H1 (cell line): Measurements from ENCODE around the gene S100A16. TPM values are rescaled to one million over a fixed set of nuclear protein-coding genes. Genes with fewer than 3 reads are reported as not detected.

ENCODE experiments used
- BACH1 ChIP-seq: IDR thresholded peaks from 2 replicates; pipeline ENCODE4 v1.6.1; 2012; ENCODE audit warnings: low read length, improper control_type of control experiment
- BRCA1 ChIP-seq: IDR thresholded peaks from 2 replicates; pipeline ENCODE4 v1.6.1; 2012; ENCODE audit warnings: low read depth, low read length, improper control_type of control experiment
- CBX5 ChIP-seq: fragments of 300-800, 300-1000 bp; sonication (generic); IDR thresholded peaks from 2 replicates; pipeline ENCODE4 v1.7.1; 2016; ENCODE audit warnings: antibody characterized with exemption, low read length, low read depth
- CHD1 ChIP-seq: IDR thresholded peaks from 2 replicates; pipeline ENCODE4 v1.6.1; 2012; ENCODE audit warnings: low read depth, low read length, improper control_type of control experiment
- CTBP2 ChIP-seq: IDR thresholded peaks from 2 replicates; pipeline ENCODE4 v1.7.0; 2011; ENCODE audit warnings: borderline replicate concordance, mild to moderate bottlenecking, moderate library complexity, mixed read lengths, low read length; ENCODE audit not compliant: insufficient read depth, insufficient read length
- EGR1 ChIP-seq: IDR thresholded peaks from 2 replicates; pipeline ENCODE4 v1.6.1; 2011; ENCODE audit warnings: low read depth, low read length, borderline replicate concordance
- GTF2F1 ChIP-seq: IDR thresholded peaks from 2 replicates; pipeline ENCODE4 v1.6.1; 2012; ENCODE audit warnings: low read depth, low read length, improper control_type of control experiment, borderline replicate concordance
- JUN ChIP-seq: IDR thresholded peaks from 2 replicates; pipeline ENCODE4 v1.6.1; 2011; ENCODE audit warnings: low read depth, mild to moderate bottlenecking, improper control_type of control experiment, low read length
- MAFK ChIP-seq: IDR thresholded peaks from 2 replicates; pipeline ENCODE4 v1.6.1; 2012; ENCODE audit warnings: low read depth, mild to moderate bottlenecking, improper control_type of control experiment, low read length
- PHF8 ChIP-seq: fragments of 200-600 bp; sonication (generic); conservative IDR thresholded peaks from 2 replicates; pipeline ENCODE4 v1.7.1; 2012; ENCODE audit warnings: low read depth, mild to moderate bottlenecking, inconsistent platforms, low read length, moderate library complexity
- POLR2AphosphoS5 ChIP-seq: IDR thresholded peaks from 2 replicates; pipeline ENCODE4 v1.6.1; 2011; ENCODE audit warnings: low read depth, low read length
- SAP30 ChIP-seq: fragments of 300-600 bp; sonication (generic); IDR thresholded peaks from 2 replicates; pipeline ENCODE4 v1.7.1; 2012; ENCODE audit warnings: low read length, moderate library complexity, mild to moderate bottlenecking, inconsistent platforms; ENCODE audit not compliant: insufficient read depth, insufficient replicate concordance
- SP1 ChIP-seq: IDR thresholded peaks from 2 replicates; pipeline ENCODE4 v1.6.1; 2011; ENCODE audit warnings: low read depth, low read length
- SP2 ChIP-seq: IDR thresholded peaks from 2 replicates; pipeline ENCODE4 v1.6.1; 2012; ENCODE audit warnings: mild to moderate bottlenecking, low read length, inconsistent platforms
- SUZ12 ChIP-seq: fragments of 200-600 bp; sonication (generic); IDR thresholded peaks from 2 replicates; pipeline ENCODE4 v1.6.1; 2012; ENCODE audit warnings: mild to moderate bottlenecking, inconsistent platforms, low read length, moderate library complexity, mixed read lengths
- TAF1 ChIP-seq: IDR thresholded peaks from 2 replicates; pipeline ENCODE4 v1.6.1; 2011; ENCODE audit warnings: mild to moderate bottlenecking, low read depth, low read length
- TAF7 ChIP-seq: optimal IDR thresholded peaks from 2 replicates; pipeline ENCODE3; 2011; ENCODE audit warnings: low read depth, mild to moderate bottlenecking, inconsistent platforms, low read length, moderate library complexity, borderline replicate concordance
- TBP ChIP-seq: IDR thresholded peaks from 2 replicates; pipeline ENCODE4 v1.6.1; 2011; ENCODE audit warnings: low read depth, low read length, improper control_type of control experiment
- polyA plus RNA-seq, 7 experiments: library from polyadenylated mRNA; depleted of rRNA in 3 of 7; stranded (reverse) in 5 of 7; unstranded in 2 of 7; fragments of >200 nt in 5 of 7; fragments of 200-250 nt in 2 of 7; gene quantifications; 1 replicate in 5 of 7; 2 replicates in 1 of 7; 4 replicates in 1 of 7; pipeline versions ENCODE4 v1.2.1 to v1.2.3, GENCODE V29; 2011 to 2013; ENCODE audit warnings: missing spikeins in 2 of 7, mixed read lengths in 2 of 7
- total RNA-seq: library from RNA; stranded (reverse); fragmentation: NEBNext Ultra II Directional; extraction: Animal tissue kit (Norgen Biotek cat#: 25700); gene quantifications from 2 replicates; pipeline ENCODE4 v1.2.1, GENCODE V29; 2021
- TF ChIP-seq, protein P1 (sequence below): IDR thresholded peaks from 2 replicates; pipeline ENCODE4 v1.6.1; 2012; ENCODE audit warnings: inconsistent platforms
- TF ChIP-seq, protein P2 (sequence below): IDR thresholded peaks from 2 replicates; pipeline ENCODE4 v1.6.1; 2011; ENCODE audit warnings: low read length, improper control_type of control experiment
- TF ChIP-seq, protein P3 (sequence below), 3 experiments: IDR thresholded peaks; 1 replicate in 2 of 3; 2 replicates in 1 of 3; pipeline versions ENCODE4 v1.5.1 to v1.6.1; 2011; ENCODE audit warnings: low read length in 3 of 3, mild to moderate bottlenecking in 3 of 3, inconsistent platforms in 2 of 3, low read depth in 1 of 3, moderate library complexity in 1 of 3; ENCODE audit not compliant: insufficient read depth in 1 of 3; ENCODE audit errors: control extremely low read depth in 1 of 3

The S100A16 gene
- total and polyA plus RNA-seq, 2 of the 8 experiments (the other 6 are each of a cell fraction or from before 2014, with no cell fraction given) = 14.9 to 61.4 TPM

DNA sequence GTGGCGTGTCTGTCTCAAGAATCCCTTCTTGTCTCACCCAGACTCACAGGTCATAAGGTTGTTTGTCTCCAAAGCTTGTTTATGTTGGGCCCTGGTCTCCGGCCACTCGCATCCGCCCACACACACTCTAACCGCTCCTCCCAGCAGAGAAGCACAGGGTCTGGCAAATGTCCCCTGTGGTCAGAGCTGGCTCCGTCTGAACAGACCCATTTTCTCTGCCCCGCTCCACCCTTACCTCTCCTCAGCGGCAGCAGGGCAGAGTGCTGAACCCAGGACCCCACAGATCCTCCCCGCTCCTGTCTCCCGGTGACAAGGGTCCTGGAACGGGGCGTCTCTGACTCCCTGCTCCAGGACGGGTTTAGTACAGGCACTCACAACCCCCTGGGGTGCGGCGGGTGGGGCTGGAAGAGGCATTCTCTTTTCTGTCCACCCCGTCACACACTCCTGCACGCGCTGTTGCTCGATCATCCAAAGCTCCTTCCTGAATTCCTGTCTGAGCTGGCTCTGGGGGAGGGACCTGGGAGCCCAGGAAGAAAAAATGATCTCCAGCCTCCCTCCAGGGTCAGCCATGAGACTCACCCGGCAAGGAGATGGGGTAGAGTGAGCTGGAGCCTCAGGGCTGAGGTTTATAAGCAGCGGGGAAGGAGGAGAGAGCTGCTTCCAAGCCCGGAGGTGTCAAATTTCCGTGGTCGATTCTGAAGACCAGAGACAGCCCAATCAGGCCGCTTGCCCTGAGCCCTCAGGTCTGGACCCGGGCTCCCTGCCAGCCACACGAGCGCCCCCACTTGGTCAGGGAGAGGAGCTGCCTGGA is 14.2 kb upstream of the S100A16 start, which contains the start of gene S100A13 (continued):
- TF ChIP-seq MAFK (no peak), BRCA1 (no peak), TAF7 (peak; percentile 92), CHD1 (no peak), POLR2AphosphoS5 (peak; percentile 95), EGR1 (peak; percentile 91), CBX5 (no peak), SP2 (no peak), PHF8 (peak; percentile 72), SP1 (peak; percentile 48; the same call in 1 of the 2 replicates), TBP (peak; percentile 97), JUN (no peak), CTBP2 (no peak), GTF2F1 (peak; percentile 88; the same call in 1 of the 2 replicates), BACH1 (no peak), TAF1 (peak; percentile 98), SAP30 (no peak), SUZ12 (no peak)
- TF ChIP-seq, protein P1, sequence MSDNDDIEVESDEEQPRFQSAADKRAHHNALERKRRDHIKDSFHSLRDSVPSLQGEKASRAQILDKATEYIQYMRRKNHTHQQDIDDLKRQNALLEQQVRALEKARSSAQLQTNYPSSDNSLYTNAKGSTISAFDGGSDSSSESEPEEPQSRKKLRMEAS = peak; percentile 13; the same call in 1 of the 2 replicates
- TF ChIP-seq, protein P2, sequence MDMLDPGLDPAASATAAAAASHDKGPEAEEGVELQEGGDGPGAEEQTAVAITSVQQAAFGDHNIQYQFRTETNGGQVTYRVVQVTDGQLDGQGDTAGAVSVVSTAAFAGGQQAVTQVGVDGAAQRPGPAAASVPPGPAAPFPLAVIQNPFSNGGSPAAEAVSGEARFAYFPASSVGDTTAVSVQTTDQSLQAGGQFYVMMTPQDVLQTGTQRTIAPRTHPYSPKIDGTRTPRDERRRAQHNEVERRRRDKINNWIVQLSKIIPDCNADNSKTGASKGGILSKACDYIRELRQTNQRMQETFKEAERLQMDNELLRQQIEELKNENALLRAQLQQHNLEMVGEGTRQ = no peak
- TF ChIP-seq, protein P3, sequence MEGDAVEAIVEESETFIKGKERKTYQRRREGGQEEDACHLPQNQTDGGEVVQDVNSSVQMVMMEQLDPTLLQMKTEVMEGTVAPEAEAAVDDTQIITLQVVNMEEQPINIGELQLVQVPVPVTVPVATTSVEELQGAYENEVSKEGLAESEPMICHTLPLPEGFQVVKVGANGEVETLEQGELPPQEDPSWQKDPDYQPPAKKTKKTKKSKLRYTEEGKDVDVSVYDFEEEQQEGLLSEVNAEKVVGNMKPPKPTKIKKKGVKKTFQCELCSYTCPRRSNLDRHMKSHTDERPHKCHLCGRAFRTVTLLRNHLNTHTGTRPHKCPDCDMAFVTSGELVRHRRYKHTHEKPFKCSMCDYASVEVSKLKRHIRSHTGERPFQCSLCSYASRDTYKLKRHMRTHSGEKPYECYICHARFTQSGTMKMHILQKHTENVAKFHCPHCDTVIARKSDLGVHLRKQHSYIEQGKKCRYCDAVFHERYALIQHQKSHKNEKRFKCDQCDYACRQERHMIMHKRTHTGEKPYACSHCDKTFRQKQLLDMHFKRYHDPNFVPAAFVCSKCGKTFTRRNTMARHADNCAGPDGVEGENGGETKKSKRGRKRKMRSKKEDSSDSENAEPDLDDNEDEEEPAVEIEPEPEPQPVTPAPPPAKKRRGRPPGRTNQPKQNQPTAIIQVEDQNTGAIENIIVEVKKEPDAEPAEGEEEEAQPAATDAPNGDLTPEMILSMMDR (IDR thresholded peaks at IDR 0.05; ENCODE audit: control extremely low read depth in 1 of 3, insufficient read depth in 1 of 3, low read depth in 1 of 3, low read length in 3 of 3) = peak; percentile 86 to 94 (median 90)
